Body of pancreas (tissue), 4 donors: Measurements from ENCODE around the gene CREBL2.

Experiments
- CTCF ChIP-seq, 7 experiments: fragments of 450-650 bp in 4 of 7; fragments of 200-600 bp in 3 of 7; sonication (generic) in 3 of 7; IDR thresholded peaks; one replicate each; pipeline ENCODE4 v1.5.1; 2016 to 2019; ENCODE audit warnings: antibody characterized with exemption in 7 of 7
- POLR2A ChIP-seq, 3 donors: fragments of 450-650 bp; IDR thresholded peaks; one replicate each; pipeline ENCODE4 v1.6.1; 2016; ENCODE audit warnings: antibody characterized with exemption in 3 of 3, mild to moderate bottlenecking in 2 of 3

DNA sequence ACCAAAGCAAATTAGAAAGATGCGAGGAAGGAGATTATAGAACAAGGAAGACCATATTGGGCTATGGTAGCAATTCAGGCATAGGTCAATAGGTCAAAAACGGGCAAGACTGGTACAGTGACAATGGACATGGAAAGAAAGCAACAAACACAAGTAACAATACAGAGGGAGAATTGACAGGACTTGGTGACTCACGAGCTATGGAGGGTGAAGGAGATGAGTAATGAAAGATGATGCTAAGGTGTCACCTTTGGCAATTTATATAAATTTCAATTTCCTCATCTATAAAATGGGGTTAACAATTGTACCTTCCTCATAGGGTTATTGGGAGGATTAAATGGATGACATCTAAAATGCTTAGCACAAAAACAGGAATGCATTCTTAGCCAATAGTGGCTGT, 33.9 kb upstream of the CREBL2 start:
- TF ChIP-seq CTCF (IDR thresholded peaks at IDR 0.05): no peak
- TF ChIP-seq POLR2A (IDR thresholded peaks at IDR 0.05): no peak
